ENCODE data around the gene APOM. TPM values are rescaled to one million over a fixed set of nuclear protein-coding genes. Genes with fewer than 3 reads are reported as not detected.

APOM gene
- total RNA-seq, 1 experiment from 2014 or later, result 3.5 TPM

DNA sequence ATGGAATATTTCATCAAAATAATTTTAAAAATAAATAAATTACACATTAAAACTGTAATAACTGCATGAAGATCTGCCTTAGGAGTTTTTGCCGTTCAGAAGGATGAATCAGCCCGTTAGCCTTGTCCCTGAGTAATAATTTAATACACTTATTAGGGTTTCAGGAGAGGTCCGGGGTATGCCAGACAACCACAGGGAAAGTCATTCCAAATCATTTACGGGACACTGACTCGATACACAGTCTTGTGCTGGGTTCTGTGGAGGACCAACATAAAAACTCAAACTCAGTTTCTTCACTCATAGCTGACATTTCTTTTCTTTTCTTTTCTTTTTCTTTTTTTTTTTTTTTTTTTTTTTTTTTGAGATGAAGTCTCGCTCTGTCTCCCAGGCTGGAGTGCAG lies 50.2 kb downstream of the APOM start (continued):
- TF ChIP-seq, protein P1, sequence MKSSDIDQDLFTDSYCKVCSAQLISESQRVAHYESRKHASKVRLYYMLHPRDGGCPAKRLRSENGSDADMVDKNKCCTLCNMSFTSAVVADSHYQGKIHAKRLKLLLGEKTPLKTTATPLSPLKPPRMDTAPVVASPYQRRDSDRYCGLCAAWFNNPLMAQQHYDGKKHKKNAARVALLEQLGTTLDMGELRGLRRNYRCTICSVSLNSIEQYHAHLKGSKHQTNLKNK (CRISPR knock-in tag; IDR thresholded peaks at IDR 0.05), result no peak
- TF ChIP-seq FOXJ3 (CRISPR knock-in tag; IDR thresholded peaks at IDR 0.05; ENCODE audit: borderline replicate concordance) (no peak), HMGA2 (CRISPR knock-in tag; IDR thresholded peaks at IDR 0.05) (no peak), TEAD4 (CRISPR knock-in tag; IDR thresholded peaks at IDR 0.05) (no peak), GTF2I (CRISPR knock-in tag; conservative IDR thresholded peaks at IDR 0.05) (no peak), TP53 (CRISPR knock-in tag; IDR thresholded peaks at IDR 0.05) (no peak)

- Mint-ChIP-seq H3K9me3 (no peaks in the 10 kb centered on the region), H3K36me3 (no peaks in the 10 kb centered on the region), H3K4me3 (no peak within 1 kb of the TSS), H3K4me1 (peaks cover 17% of the 10 kb centered on the region), H3K27me3 (ENCODE audit: low read depth) (peaks cover 7% of the 10 kb centered on the region; the same call in 1 of the 2 replicates), H3K27ac (no peak within 1 kb of the TSS)
- no peak for TF ChIP-seq ZNF219 (CRISPR knock-in tag; IDR thresholded peaks at IDR 0.05; ENCODE audit: borderline replicate concordance)
- no peak for TF ChIP-seq ZNF512 (CRISPR knock-in tag; IDR thresholded peaks at IDR 0.05; ENCODE audit: borderline replicate concordance)
- TF ChIP-seq, protein P1 (CRISPR knock-in tag; IDR thresholded peaks at IDR 0.05), result no peak
- TF ChIP-seq, protein P2, sequence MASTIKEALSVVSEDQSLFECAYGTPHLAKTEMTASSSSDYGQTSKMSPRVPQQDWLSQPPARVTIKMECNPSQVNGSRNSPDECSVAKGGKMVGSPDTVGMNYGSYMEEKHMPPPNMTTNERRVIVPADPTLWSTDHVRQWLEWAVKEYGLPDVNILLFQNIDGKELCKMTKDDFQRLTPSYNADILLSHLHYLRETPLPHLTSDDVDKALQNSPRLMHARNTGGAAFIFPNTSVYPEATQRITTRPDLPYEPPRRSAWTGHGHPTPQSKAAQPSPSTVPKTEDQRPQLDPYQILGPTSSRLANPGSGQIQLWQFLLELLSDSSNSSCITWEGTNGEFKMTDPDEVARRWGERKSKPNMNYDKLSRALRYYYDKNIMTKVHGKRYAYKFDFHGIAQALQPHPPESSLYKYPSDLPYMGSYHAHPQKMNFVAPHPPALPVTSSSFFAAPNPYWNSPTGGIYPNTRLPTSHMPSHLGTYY (CRISPR knock-in tag; IDR thresholded peaks at IDR 0.05), result no peak
- no peak for TF ChIP-seq ETV6 (CRISPR knock-in tag; IDR thresholded peaks at IDR 0.05)
- no peak for TF ChIP-seq ZNF121 (CRISPR knock-in tag; IDR thresholded peaks at IDR 0.05)
- ChIA-PET CTCF (interaction anchor here (0.5 to 1.4 kb wide), 5 partner anchors 32 to 1594 kb away, joined by 3 to 4 read pairs (median 3); no protein-coding TSS in a partner anchor), POLR2A (interaction anchor here (0.6 kb wide), 1 partner anchor 8 kb away, joined by 3 read pairs; no protein-coding TSS in a partner anchor)
- DNase-seq (ENCODE audit: low spot score) (no peak), ATAC-seq (no peak)
These were observed 50.9 kb downstream of the APOM start, which contains the start of gene LY6G6F for GRCh38 chr6:31706599-31706998. Gene LY6G6F, plus strand, starts transcription at chr6:31706866. Its CDS starts 41 bp downstream, at chr6:31706907.

DNA sequence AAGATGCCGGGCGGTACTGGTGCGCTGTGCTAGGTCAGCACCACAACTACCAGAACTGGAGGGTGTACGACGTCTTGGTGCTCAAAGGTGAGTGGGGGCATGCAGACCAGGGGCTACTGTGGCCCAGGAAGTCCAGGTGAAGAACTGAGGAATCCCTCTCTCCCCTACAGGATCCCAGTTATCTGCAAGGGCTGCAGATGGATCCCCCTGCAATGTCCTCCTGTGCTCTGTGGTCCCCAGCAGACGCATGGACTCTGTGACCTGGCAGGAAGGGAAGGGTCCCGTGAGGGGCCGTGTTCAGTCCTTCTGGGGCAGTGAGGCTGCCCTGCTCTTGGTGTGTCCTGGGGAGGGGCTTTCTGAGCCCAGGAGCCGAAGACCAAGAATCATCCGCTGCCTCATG lies 52.0 kb downstream of the APOM start:
- H3K27ac Mint-ChIP-seq, result no peak overlapping the region
- H3K4me3 Mint-ChIP-seq, result no peak overlapping the region
- ChIA-PET POLR2A (no interaction called here), CTCF (no interaction called here)
- DNase-seq (ENCODE audit: low spot score) (no peak), ATAC-seq (no peak)
- H3K27me3 Mint-ChIP-seq (ENCODE audit: low read depth), result peaks cover 7% of the 10 kb centered on the region; the same call in 1 of the 2 replicates
- no peaks in the 10 kb centered on the region for H3K9me3 Mint-ChIP-seq
- H3K36me3 Mint-ChIP-seq, result no peaks in the 10 kb centered on the region
- peaks cover 13% of the 10 kb centered on the region for H3K4me1 Mint-ChIP-seq
- TF ChIP-seq, protein P3, sequence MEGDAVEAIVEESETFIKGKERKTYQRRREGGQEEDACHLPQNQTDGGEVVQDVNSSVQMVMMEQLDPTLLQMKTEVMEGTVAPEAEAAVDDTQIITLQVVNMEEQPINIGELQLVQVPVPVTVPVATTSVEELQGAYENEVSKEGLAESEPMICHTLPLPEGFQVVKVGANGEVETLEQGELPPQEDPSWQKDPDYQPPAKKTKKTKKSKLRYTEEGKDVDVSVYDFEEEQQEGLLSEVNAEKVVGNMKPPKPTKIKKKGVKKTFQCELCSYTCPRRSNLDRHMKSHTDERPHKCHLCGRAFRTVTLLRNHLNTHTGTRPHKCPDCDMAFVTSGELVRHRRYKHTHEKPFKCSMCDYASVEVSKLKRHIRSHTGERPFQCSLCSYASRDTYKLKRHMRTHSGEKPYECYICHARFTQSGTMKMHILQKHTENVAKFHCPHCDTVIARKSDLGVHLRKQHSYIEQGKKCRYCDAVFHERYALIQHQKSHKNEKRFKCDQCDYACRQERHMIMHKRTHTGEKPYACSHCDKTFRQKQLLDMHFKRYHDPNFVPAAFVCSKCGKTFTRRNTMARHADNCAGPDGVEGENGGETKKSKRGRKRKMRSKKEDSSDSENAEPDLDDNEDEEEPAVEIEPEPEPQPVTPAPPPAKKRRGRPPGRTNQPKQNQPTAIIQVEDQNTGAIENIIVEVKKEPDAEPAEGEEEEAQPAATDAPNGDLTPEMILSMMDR (IDR thresholded peaks at IDR 0.05), result no peak
- TF ChIP-seq, protein P4, sequence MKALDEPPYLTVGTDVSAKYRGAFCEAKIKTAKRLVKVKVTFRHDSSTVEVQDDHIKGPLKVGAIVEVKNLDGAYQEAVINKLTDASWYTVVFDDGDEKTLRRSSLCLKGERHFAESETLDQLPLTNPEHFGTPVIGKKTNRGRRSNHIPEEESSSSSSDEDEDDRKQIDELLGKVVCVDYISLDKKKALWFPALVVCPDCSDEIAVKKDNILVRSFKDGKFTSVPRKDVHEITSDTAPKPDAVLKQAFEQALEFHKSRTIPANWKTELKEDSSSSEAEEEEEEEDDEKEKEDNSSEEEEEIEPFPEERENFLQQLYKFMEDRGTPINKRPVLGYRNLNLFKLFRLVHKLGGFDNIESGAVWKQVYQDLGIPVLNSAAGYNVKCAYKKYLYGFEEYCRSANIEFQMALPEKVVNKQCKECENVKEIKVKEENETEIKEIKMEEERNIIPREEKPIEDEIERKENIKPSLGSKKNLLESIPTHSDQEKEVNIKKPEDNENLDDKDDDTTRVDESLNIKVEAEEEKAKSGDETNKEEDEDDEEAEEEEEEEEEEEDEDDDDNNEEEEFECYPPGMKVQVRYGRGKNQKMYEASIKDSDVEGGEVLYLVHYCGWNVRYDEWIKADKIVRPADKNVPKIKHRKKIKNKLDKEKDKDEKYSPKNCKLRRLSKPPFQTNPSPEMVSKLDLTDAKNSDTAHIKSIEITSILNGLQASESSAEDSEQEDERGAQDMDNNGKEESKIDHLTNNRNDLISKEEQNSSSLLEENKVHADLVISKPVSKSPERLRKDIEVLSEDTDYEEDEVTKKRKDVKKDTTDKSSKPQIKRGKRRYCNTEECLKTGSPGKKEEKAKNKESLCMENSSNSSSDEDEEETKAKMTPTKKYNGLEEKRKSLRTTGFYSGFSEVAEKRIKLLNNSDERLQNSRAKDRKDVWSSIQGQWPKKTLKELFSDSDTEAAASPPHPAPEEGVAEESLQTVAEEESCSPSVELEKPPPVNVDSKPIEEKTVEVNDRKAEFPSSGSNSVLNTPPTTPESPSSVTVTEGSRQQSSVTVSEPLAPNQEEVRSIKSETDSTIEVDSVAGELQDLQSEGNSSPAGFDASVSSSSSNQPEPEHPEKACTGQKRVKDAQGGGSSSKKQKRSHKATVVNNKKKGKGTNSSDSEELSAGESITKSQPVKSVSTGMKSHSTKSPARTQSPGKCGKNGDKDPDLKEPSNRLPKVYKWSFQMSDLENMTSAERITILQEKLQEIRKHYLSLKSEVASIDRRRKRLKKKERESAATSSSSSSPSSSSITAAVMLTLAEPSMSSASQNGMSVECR (CRISPR knock-in tag; IDR thresholded peaks at IDR 0.05; ENCODE audit: borderline replicate concordance), result no peak
- TF ChIP-seq FOXP4 (CRISPR knock-in tag; IDR thresholded peaks at IDR 0.05) (no peak), ZNF423 (CRISPR knock-in tag; IDR thresholded peaks at IDR 0.05) (no peak), CREB1 (CRISPR knock-in tag; IDR thresholded peaks at IDR 0.05) (no peak), OVOL2 (CRISPR knock-in tag; IDR thresholded peaks at IDR 0.05; ENCODE audit: borderline replicate concordance) (no peak), TEAD1 (CRISPR knock-in tag; IDR thresholded peaks at IDR 0.05) (no peak)
